ENCODE data around the gene GBA3.

Gene GBA3

GRCh38 chr4:22850630-22851029 lies 157.9 kb downstream of the GBA3 start:
- TF ChIP-seq, protein P1, sequence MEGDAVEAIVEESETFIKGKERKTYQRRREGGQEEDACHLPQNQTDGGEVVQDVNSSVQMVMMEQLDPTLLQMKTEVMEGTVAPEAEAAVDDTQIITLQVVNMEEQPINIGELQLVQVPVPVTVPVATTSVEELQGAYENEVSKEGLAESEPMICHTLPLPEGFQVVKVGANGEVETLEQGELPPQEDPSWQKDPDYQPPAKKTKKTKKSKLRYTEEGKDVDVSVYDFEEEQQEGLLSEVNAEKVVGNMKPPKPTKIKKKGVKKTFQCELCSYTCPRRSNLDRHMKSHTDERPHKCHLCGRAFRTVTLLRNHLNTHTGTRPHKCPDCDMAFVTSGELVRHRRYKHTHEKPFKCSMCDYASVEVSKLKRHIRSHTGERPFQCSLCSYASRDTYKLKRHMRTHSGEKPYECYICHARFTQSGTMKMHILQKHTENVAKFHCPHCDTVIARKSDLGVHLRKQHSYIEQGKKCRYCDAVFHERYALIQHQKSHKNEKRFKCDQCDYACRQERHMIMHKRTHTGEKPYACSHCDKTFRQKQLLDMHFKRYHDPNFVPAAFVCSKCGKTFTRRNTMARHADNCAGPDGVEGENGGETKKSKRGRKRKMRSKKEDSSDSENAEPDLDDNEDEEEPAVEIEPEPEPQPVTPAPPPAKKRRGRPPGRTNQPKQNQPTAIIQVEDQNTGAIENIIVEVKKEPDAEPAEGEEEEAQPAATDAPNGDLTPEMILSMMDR (IDR thresholded peaks at IDR 0.05; ENCODE audit: low read depth, low read length) = no peak
- H3K9me3 ChIP-seq (ENCODE audit: severe bottlenecking) = no peaks in the 10 kb centered on the region
- DNase-seq = no peak
- H3K4me3 ChIP-seq (ENCODE audit: low read depth, low read length) = no peak overlapping the region
- H3K27ac ChIP-seq = no peak overlapping the region
- H3K36me3 ChIP-seq = no peaks in the 10 kb centered on the region
- no peaks in the 10 kb centered on the region for H3K27me3 ChIP-seq (ENCODE audit: insufficient read depth, low read depth, severe bottlenecking)

GRCh38 chr4:22857411-22857810 lies 164.7 kb downstream of the GBA3 start:
- Histone ChIP-seq H3K27me3 (ENCODE audit: insufficient read depth, low read depth, severe bottlenecking) (no peaks in the 10 kb centered on the region), H3K9me3 (ENCODE audit: severe bottlenecking) (no peaks in the 10 kb centered on the region), H3K4me3 (ENCODE audit: low read depth, low read length) (no peak overlapping the region), H3K27ac (no peak overlapping the region), H3K36me3 (no peaks in the 10 kb centered on the region)
- DNase-seq = no peak
- TF ChIP-seq, protein P1 (IDR thresholded peaks at IDR 0.05; ENCODE audit: low read depth, low read length) = no peak

DNA sequence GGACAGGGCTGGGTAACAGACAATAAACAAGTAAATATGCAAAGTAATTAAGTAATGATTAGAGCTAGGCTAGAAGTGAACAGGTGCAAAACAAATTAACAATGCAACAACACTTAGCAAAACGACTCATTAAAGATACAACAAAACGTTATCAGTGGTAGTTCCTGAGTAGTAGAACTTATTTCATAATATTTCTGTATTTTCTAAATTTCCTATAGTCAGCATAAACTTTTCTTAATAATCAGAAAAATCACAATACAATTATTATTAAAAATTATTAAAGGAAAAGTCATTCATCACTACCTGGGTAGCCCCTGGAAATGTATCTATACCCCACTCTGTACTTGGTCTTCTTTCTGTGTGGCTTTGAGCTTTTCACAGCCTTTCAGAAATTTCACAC lies 166.6 kb downstream of the GBA3 start:
- H3K4me3 ChIP-seq (ENCODE audit: low read depth, low read length) = no peak overlapping the region
- TF ChIP-seq, protein P1 (IDR thresholded peaks at IDR 0.05; ENCODE audit: low read depth, low read length) = no peak
- DNase-seq = no peak
- no peaks in the 10 kb centered on the region for H3K27me3 ChIP-seq (ENCODE audit: insufficient read depth, low read depth, severe bottlenecking)
- no peaks in the 10 kb centered on the region for H3K9me3 ChIP-seq (ENCODE audit: severe bottlenecking)
- no peaks in the 10 kb centered on the region for H3K36me3 ChIP-seq
- H3K27ac ChIP-seq = no peak overlapping the region

Data from WERI-Rb-1 (cell line).